ENCODE data around the gene IP6K3.

IP6K3 gene

GRCh38 chr6:33705955-33706725 lies 40.6 kb downstream of the IP6K3 start:
- no peaks in the 10 kb centered on the region for H3K9me2 ChIP-seq (replicated peaks; ENCODE audit: control insufficient read depth, low read length)
- H3K79me2 ChIP-seq (ENCODE audit: control insufficient read depth, low read length) = peaks cover 27% of the 10 kb centered on the region
- H3K36me3 ChIP-seq (ENCODE audit: control insufficient read depth, low read length) = peaks cover 49% of the 10 kb centered on the region
- H3K27ac ChIP-seq (ENCODE audit: low read depth, low read length) = no peak overlapping the region
- H3K4me3 ChIP-seq (ENCODE audit: low read length) = no peak overlapping the region
- H3K9me3 ChIP-seq (ENCODE audit: control insufficient read depth, insufficient read depth, low read length) = no peaks in the 10 kb centered on the region
- peaks cover 19% of the 10 kb centered on the region for H3F3A ChIP-seq (ENCODE audit: control insufficient read depth, insufficient read depth)
- H3K4me1 ChIP-seq (ENCODE audit: control insufficient read depth, low read length) = peaks cover 27% of the 10 kb centered on the region
- H3K4me2 ChIP-seq (ENCODE audit: low read length) = no peak overlapping the region
- no peak for TF ChIP-seq EZH2phosphoT487 (IDR thresholded peaks at IDR 0.05; ENCODE audit: borderline replicate concordance, low read length)
- TF ChIP-seq, protein P1, sequence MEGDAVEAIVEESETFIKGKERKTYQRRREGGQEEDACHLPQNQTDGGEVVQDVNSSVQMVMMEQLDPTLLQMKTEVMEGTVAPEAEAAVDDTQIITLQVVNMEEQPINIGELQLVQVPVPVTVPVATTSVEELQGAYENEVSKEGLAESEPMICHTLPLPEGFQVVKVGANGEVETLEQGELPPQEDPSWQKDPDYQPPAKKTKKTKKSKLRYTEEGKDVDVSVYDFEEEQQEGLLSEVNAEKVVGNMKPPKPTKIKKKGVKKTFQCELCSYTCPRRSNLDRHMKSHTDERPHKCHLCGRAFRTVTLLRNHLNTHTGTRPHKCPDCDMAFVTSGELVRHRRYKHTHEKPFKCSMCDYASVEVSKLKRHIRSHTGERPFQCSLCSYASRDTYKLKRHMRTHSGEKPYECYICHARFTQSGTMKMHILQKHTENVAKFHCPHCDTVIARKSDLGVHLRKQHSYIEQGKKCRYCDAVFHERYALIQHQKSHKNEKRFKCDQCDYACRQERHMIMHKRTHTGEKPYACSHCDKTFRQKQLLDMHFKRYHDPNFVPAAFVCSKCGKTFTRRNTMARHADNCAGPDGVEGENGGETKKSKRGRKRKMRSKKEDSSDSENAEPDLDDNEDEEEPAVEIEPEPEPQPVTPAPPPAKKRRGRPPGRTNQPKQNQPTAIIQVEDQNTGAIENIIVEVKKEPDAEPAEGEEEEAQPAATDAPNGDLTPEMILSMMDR (IDR thresholded peaks at IDR 0.05; ENCODE audit: low read depth, low read length, poor library complexity, severe bottlenecking) = no peak
- H4K20me1 ChIP-seq (ENCODE audit: control insufficient read depth, insufficient read depth, low read depth, low read length) = no peaks in the 10 kb centered on the region
- H3K27me3 ChIP-seq (ENCODE audit: control insufficient read depth, low read length) = no peaks in the 10 kb centered on the region

DNA sequence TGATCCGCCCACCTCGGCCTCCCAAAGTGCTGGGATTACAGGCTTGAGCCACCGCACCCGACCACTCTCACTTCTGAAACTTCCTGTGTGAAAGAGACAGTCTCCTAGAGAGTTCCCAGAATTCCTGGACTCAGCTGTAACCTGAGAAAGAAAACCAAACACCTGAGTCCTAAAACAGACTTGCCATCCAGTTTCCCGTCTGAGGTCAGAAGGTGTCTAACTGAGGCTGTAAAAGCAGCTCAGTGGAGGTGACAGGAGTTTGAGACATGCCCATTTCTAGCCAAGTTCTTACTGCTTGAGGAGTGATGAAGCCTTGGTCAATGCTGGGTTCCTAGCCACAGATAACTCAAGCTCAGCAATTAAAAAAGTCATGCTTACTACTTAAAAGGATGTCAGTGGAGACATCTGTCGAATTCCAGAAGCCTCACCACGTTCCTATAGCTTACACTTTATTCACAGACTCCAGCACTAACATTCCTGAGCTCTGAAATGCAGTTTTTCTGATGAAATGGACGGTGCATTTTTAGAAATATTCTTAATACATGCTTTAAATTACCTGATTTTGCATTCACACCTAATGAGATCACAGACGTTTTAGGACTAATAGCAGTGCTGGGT lies 41.3 kb downstream of the IP6K3 start:
- Histone ChIP-seq H3K79me2 (ENCODE audit: control insufficient read depth, low read length) (peaks cover 20% of the 10 kb centered on the region), H3K4me3 (ENCODE audit: low read length) (no peak overlapping the region), H3K27me3 (ENCODE audit: control insufficient read depth, low read length) (no peaks in the 10 kb centered on the region), H3F3A (ENCODE audit: control insufficient read depth, insufficient read depth) (peaks cover 19% of the 10 kb centered on the region), H4K20me1 (ENCODE audit: control insufficient read depth, insufficient read depth, low read depth, low read length) (no peaks in the 10 kb centered on the region), H3K9me3 (ENCODE audit: control insufficient read depth, insufficient read depth, low read length) (no peaks in the 10 kb centered on the region), H3K9me2 (replicated peaks; ENCODE audit: control insufficient read depth, low read length) (no peaks in the 10 kb centered on the region), H3K36me3 (ENCODE audit: control insufficient read depth, low read length) (peaks cover 49% of the 10 kb centered on the region), H3K4me1 (ENCODE audit: control insufficient read depth, low read length) (peaks cover 23% of the 10 kb centered on the region), H3K4me2 (ENCODE audit: low read length) (no peak overlapping the region), H3K27ac (ENCODE audit: low read depth, low read length) (no peak overlapping the region)
- no peak for TF ChIP-seq EZH2phosphoT487 (IDR thresholded peaks at IDR 0.05; ENCODE audit: borderline replicate concordance, low read length)
- TF ChIP-seq, protein P1 (IDR thresholded peaks at IDR 0.05; ENCODE audit: low read depth, low read length, poor library complexity, severe bottlenecking) = no peak

- TF ChIP-seq, protein P1 (IDR thresholded peaks at IDR 0.05; ENCODE audit: low read depth, low read length, poor library complexity, severe bottlenecking) = no peak
- no peak for TF ChIP-seq EZH2phosphoT487 (IDR thresholded peaks at IDR 0.05; ENCODE audit: borderline replicate concordance, low read length)
- H3K9me3 ChIP-seq (ENCODE audit: control insufficient read depth, insufficient read depth, low read length) = no peaks in the 10 kb centered on the region
- no peak overlapping the region for H3K4me3 ChIP-seq (ENCODE audit: low read length)
- H3K4me2 ChIP-seq (ENCODE audit: low read length) = no peak overlapping the region
- H4K20me1 ChIP-seq (ENCODE audit: control insufficient read depth, insufficient read depth, low read depth, low read length) = no peaks in the 10 kb centered on the region
- H3K27ac ChIP-seq (ENCODE audit: low read depth, low read length) = no peak overlapping the region
- peaks cover 22% of the 10 kb centered on the region for H3K4me1 ChIP-seq (ENCODE audit: control insufficient read depth, low read length)
- H3K9me2 ChIP-seq (replicated peaks; ENCODE audit: control insufficient read depth, low read length) = no peaks in the 10 kb centered on the region
- no peaks in the 10 kb centered on the region for H3K27me3 ChIP-seq (ENCODE audit: control insufficient read depth, low read length)
- H3K79me2 ChIP-seq (ENCODE audit: control insufficient read depth, low read length) = peaks cover 10% of the 10 kb centered on the region
- peaks cover 49% of the 10 kb centered on the region for H3K36me3 ChIP-seq (ENCODE audit: control insufficient read depth, low read length)
- peaks cover 28% of the 10 kb centered on the region for H3F3A ChIP-seq (ENCODE audit: control insufficient read depth, insufficient read depth)
Observed at GRCh38 chr6:33704215-33705066, 42.3 kb downstream of the IP6K3 start.

All from DOHH2 (cell line).